Transverse colon (tissue), 3 donors: ENCODE results near the gene OR52N4.
"Not testable (repeated sequence)": the region's sequence is repeated elsewhere in the genome, so short reads cannot be mapped to it uniquely, and the experiment has no call there.

ENCODE experiments used
- EP300 ChIP-seq: sonication (generic); formaldehyde crosslinking; IDR thresholded peaks from one replicate; pipeline ENCODE4 v1.6.1; 2017; ENCODE audit warnings: antibody characterized with exemption, low read depth
- POLR2A ChIP-seq: fragments of 450-650 bp; IDR thresholded peaks from one replicate; pipeline ENCODE4 v1.6.1; 2016; ENCODE audit warnings: antibody characterized with exemption, mild to moderate bottlenecking, moderate library complexity
- TF ChIP-seq, protein P1 (sequence below), 5 experiments: fragments of 200-600 bp in 3 of 5; fragments of 450-650 bp in 2 of 5; sonication (generic) in 3 of 5; IDR thresholded peaks; 1 replicate in 2 of 5; 2 replicates in 3 of 5; pipeline ENCODE4 v1.5.1; 2016 to 2017; ENCODE audit warnings: antibody characterized with exemption in 5 of 5, inconsistent platforms in 3 of 5, mild to moderate bottlenecking in 2 of 5, moderate library complexity in 1 of 5

DNA sequence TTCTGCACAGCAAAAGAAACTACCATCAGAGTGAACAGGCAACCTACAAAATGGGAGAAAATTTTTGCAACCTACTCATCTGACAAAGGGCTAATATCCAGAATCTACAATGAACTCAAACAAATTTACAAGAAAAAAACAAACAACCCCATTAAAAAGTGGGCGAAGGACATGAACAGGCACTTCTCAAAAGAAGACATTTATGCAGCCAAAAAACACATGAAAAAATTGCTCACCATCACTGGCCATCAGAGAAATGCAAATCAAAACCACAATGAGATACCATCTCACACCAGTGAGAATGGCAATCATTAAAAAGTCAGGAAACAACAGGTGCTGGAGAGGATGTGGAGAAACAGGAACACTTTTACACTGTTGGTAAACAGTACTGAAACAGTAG, 37.5 kb upstream of the OR52N4 start:
- TF ChIP-seq, protein P1, sequence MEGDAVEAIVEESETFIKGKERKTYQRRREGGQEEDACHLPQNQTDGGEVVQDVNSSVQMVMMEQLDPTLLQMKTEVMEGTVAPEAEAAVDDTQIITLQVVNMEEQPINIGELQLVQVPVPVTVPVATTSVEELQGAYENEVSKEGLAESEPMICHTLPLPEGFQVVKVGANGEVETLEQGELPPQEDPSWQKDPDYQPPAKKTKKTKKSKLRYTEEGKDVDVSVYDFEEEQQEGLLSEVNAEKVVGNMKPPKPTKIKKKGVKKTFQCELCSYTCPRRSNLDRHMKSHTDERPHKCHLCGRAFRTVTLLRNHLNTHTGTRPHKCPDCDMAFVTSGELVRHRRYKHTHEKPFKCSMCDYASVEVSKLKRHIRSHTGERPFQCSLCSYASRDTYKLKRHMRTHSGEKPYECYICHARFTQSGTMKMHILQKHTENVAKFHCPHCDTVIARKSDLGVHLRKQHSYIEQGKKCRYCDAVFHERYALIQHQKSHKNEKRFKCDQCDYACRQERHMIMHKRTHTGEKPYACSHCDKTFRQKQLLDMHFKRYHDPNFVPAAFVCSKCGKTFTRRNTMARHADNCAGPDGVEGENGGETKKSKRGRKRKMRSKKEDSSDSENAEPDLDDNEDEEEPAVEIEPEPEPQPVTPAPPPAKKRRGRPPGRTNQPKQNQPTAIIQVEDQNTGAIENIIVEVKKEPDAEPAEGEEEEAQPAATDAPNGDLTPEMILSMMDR (IDR thresholded peaks at IDR 0.05) = not testable (repeated sequence)
- not testable (repeated sequence) for TF ChIP-seq EP300, POLR2A
